Ascending aorta (tissue), 2 donors: ENCODE results near the gene HTR2B. TPM values are rescaled to one million over a fixed set of nuclear protein-coding genes. Genes with fewer than 3 reads are reported as not detected.

Experiments
- DNase-seq, 2 donors: peaks; one replicate each; pipeline ENCODE4 v3.0.0-alpha.2; 2019; ENCODE audit warnings: low spot score in 2 of 2
- H3K27ac ChIP-seq, 2 donors: fragments of 200-600 bp; sonication (generic); one replicate each; pipeline ENCODE4 v1.5.1; 2016 to 2017; ENCODE audit warnings: mild to moderate bottlenecking in 1 of 2
- H3K27me3 ChIP-seq: fragments of 200-600 bp; sonication (generic); one replicate; pipeline ENCODE4 v1.5.1; 2017
- H3K36me3 ChIP-seq, 2 donors: fragments of 200-600 bp; sonication (generic); one replicate each; pipeline ENCODE4 v1.5.1; 2016
- H3K4me1 ChIP-seq, 2 donors: fragments of 200-600 bp; sonication (generic); one replicate each; pipeline ENCODE4 v1.5.1; 2016 to 2017; ENCODE audit warnings: mild to moderate bottlenecking in 1 of 2
- H3K4me3 ChIP-seq, 2 donors: fragments of 200-600 bp; sonication (generic); one replicate each; pipeline ENCODE4 v1.5.1; 2016 to 2017; ENCODE audit warnings: mild to moderate bottlenecking in 1 of 2
- H3K9me3 ChIP-seq, 2 donors: fragments of 200-600 bp; sonication (generic); one replicate each; pipeline ENCODE4 v1.5.1; 2016
- CTCF ChIP-seq, 3 experiments: fragments of 200-600 bp in 2 of 3; fragments of 450-650 bp in 1 of 3; sonication (generic) in 2 of 3; IDR thresholded peaks; one replicate each; pipeline ENCODE4 v1.5.1; 2016 to 2019; ENCODE audit warnings: antibody characterized with exemption in 3 of 3, mild to moderate bottlenecking in 1 of 3, moderate library complexity in 1 of 3
- intact Hi-C: fragments of 100-400 bp; cut with DNase I; formaldehyde crosslinking; loops from one replicate; pipeline ENCODE4 v1.15.1; 2023
- total RNA-seq: library from RNA; depleted of rRNA; stranded (reverse); fragments of >200 nt; gene quantifications from one replicate; pipeline ENCODE4 v1.1.0, GENCODE V29; 2016

The HTR2B gene
- total RNA-seq, 1 donor from 2014 or later = 0.75 TPM

GRCh38 chr2:231058761-231059550 is 65.9 kb downstream of the HTR2B start:
- DNase-seq = no peak
- no peak for TF ChIP-seq CTCF (IDR thresholded peaks at IDR 0.05)
- Histone ChIP-seq H3K9me3 (no peaks in the 10 kb centered on the region), H3K4me1 (peaks cover 6 to 17% of the 10 kb centered on the region in 2 donors), H3K4me3 (peak overlapping the region in 1 of 2 donors; percentile 89), H3K36me3 (peaks cover 19 to 30% of the 10 kb centered on the region in 2 donors), H3K27me3 (no peaks in the 10 kb centered on the region), H3K27ac (no peak overlapping the region)
- intact Hi-C loops = loop anchor here (5.0 kb wide), 3 partner anchors 192 to 723 kb away; partner anchors contain the start of gene PDE6D

Other genes starting within 250 kb of the HTR2B start
- not detected for gene GPR55, start 199.8 kb downstream of the HTR2B start, total RNA-seq
- gene SPATA3, start 128.9 kb downstream of the HTR2B start, total RNA-seq = not detected
- 20.5 TPM for gene C2orf72, start 87.5 kb downstream of the HTR2B start, total RNA-seq
- 97.4 TPM for gene PSMD1, start 68.2 kb downstream of the HTR2B start, total RNA-seq
- 3.3 TPM for gene ARMC9, start 73.6 kb upstream of the HTR2B start, total RNA-seq